Suprapubic skin (tissue), 4 donors: Measurements from ENCODE around the gene CNPY4.

Experiments used
- CTCF ChIP-seq, 2 donors: fragments of 200-600 bp in 1 of 2; fragments of 450-650 bp in 1 of 2; sonication (generic) in 1 of 2; IDR thresholded peaks; one replicate each; pipeline ENCODE4 v1.5.1; 2016 to 2019; ENCODE audit warnings: antibody characterized with exemption in 2 of 2, mild to moderate bottlenecking in 1 of 2, moderate library complexity in 1 of 2
- EP300 ChIP-seq: sonication (generic); formaldehyde crosslinking; IDR thresholded peaks from one replicate; pipeline ENCODE4 v1.6.1; 2017; ENCODE audit warnings: antibody characterized with exemption
- POLR2A ChIP-seq, 2 donors: fragments of 450-650 bp; IDR thresholded peaks; one replicate each; pipeline ENCODE4 v1.6.1; 2017; ENCODE audit warnings: antibody characterized with exemption in 2 of 2, mild to moderate bottlenecking in 2 of 2, moderate library complexity in 2 of 2
- POLR2AphosphoS5 ChIP-seq, 3 donors: sonication (generic); formaldehyde crosslinking; IDR thresholded peaks; one replicate each; pipeline ENCODE4 v1.6.1; 2017; ENCODE audit warnings: antibody characterized with exemption in 3 of 3

DNA sequence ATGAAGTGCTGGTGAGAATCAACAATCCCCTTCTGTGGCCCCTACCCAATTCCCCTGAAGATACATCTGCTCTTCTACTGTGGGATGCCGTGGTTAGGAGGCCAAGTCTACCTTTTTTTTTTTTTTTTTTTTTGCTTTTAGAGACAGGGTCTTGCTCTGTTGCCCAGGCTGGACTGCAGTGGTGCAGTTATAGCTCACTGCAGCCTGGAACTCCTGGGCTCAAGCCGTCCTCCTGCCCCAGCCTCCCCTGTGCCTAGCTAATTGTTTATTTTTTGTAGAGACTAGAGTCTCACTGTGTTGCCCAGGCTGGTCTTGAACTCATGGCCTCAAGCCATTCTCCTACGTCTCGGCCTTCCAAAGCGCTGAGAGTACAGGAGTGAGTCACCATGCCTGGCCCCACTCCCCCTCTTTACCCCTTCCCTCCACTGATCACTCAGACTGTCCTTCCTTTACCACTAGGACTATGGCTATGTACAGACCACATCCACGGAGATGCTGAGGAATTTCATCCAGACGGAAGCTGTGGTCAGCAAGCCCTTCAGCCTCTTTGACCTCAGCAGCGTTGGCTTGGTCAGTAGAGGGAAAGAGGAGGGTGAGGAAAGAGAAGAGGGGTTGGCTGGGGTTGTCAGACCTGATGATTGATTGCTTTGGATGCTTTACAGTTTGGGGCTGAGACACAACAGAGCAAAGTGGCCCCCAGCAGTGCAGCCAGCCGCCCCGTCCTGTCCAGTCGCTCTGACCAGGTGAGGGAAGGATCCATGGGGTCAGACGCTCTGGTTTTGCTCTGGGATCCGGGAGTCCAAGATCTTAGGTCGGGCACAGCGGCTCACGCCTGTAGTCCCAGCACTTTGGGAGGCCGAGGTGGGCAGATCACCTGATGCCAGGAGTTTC lies 16.2 kb upstream of the CNPY4 start:
- TF ChIP-seq POLR2AphosphoS5 (IDR thresholded peaks at IDR 0.05) (no peak), CTCF (IDR thresholded peaks at IDR 0.05) (no peak), POLR2A (IDR thresholded peaks at IDR 0.05) (no peak), EP300 (no peak)
